ENCODE measurements around the gene SGO1.
"Not testable (repeated sequence)": the region's sequence is repeated elsewhere in the genome, so short reads cannot be mapped to it uniquely, and the experiment has no call there.

Gene SGO1

GRCh38 chr3:20185679-20186599 is at the start of gene SGO1:
Gene SGO1 (minus strand): TSS chr3:20186206. CDS start chr3:20184027, 2,179 bp downstream.
- Histone ChIP-seq H3K27me3 (ENCODE audit: control insufficient read depth in 1 of 2, insufficient read depth in 2 of 2, low read length in 2 of 2) (no peaks in the 10 kb centered on the region), H3K4me3 (ENCODE audit: low read depth in 1 of 2, low read length in 2 of 2) (peak within 1 kb of the TSS; percentile 85 to 89), H3K4me1 (ENCODE audit: control insufficient read depth in 1 of 2, insufficient read depth in 2 of 2, low read length in 2 of 2) (peaks cover 12 to 17% of the 10 kb centered on the region in 2 donors), H3K36me3 (ENCODE audit: control insufficient read depth in 1 of 2, insufficient read depth in 2 of 2, low read length in 2 of 2) (no peaks in the 10 kb centered on the region), H3K27ac (ENCODE audit: low read depth, low read length) (peak within 1 kb of the TSS; percentile 64), H3K9ac (ENCODE audit: low read depth in 1 of 2, low read length in 2 of 2) (peak within 1 kb of the TSS; percentile 85 to 89), H3K9me3 (ENCODE audit: control insufficient read depth in 1 of 2, low read length in 2 of 2) (no peaks in the 10 kb centered on the region)

DNA sequence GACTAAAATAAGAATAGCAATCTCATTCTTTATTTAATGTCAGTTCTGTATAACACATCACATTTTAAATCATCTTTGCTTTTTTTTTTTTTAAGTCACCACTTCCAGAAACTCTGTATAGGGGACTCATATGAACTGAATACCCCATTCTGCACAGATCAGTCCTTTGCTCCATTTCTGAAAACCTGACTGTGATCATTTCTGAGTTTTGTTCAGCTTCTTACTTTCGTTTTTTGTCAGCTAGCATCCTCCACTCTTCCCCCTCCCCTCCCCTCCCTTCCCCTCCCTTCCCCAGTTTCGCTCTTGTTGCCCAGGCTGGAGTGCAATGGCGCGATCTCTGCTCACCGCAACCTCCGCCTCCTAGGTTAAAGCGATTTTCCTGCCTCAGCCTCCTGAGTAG is 49.8 kb upstream of the SGO1 start:
- Histone ChIP-seq H3K27ac (ENCODE audit: low read depth, low read length) (no peak overlapping the region), H3K4me1 (ENCODE audit: control insufficient read depth in 1 of 2, insufficient read depth in 2 of 2, low read length in 2 of 2) (peaks cover 0 to 7% of the 10 kb centered on the region in 2 donors), H3K27me3 (ENCODE audit: control insufficient read depth in 1 of 2, insufficient read depth in 2 of 2, low read length in 2 of 2) (no peaks in the 10 kb centered on the region), H3K9ac (ENCODE audit: low read depth in 1 of 2, low read length in 2 of 2) (no peak overlapping the region), H3K4me3 (ENCODE audit: low read depth in 1 of 2, low read length in 2 of 2) (no peak overlapping the region), H3K36me3 (ENCODE audit: control insufficient read depth in 1 of 2, insufficient read depth in 2 of 2, low read length in 2 of 2) (no peaks in the 10 kb centered on the region), H3K9me3 (ENCODE audit: control insufficient read depth in 1 of 2, low read length in 2 of 2) (no peaks in the 10 kb centered on the region)

GRCh38 chr3:20232906-20233780 is 47.1 kb upstream of the SGO1 start:
- Histone ChIP-seq H3K27ac (ENCODE audit: low read depth, low read length) (no peak overlapping the region), H3K4me1 (ENCODE audit: control insufficient read depth in 1 of 2, insufficient read depth in 2 of 2, low read length in 2 of 2) (peaks cover 0 to 7% of the 10 kb centered on the region in 2 donors), H3K4me3 (ENCODE audit: low read depth in 1 of 2, low read length in 2 of 2) (no peak overlapping the region), H3K9ac (ENCODE audit: low read depth in 1 of 2, low read length in 2 of 2) (no peak overlapping the region), H3K27me3 (ENCODE audit: control insufficient read depth in 1 of 2, insufficient read depth in 2 of 2, low read length in 2 of 2) (no peaks in the 10 kb centered on the region), H3K9me3 (ENCODE audit: control insufficient read depth in 1 of 2, low read length in 2 of 2) (no peaks in the 10 kb centered on the region), H3K36me3 (ENCODE audit: control insufficient read depth in 1 of 2, insufficient read depth in 2 of 2, low read length in 2 of 2) (no peaks in the 10 kb centered on the region)

GRCh38 chr3:20230954-20231353 is 44.9 kb upstream of the SGO1 start:
- H3K9me3 ChIP-seq (ENCODE audit: control insufficient read depth in 1 of 2, low read length in 2 of 2), result no peaks in the 10 kb centered on the region
- no peak overlapping the region for H3K9ac ChIP-seq (ENCODE audit: low read depth in 1 of 2, low read length in 2 of 2)
- no peaks in the 10 kb centered on the region for H3K36me3 ChIP-seq (ENCODE audit: control insufficient read depth in 1 of 2, insufficient read depth in 2 of 2, low read length in 2 of 2)
- no peaks in the 10 kb centered on the region for H3K27me3 ChIP-seq (ENCODE audit: control insufficient read depth in 1 of 2, insufficient read depth in 2 of 2, low read length in 2 of 2)
- no peak overlapping the region for H3K4me3 ChIP-seq (ENCODE audit: low read depth in 1 of 2, low read length in 2 of 2)
- no peak overlapping the region for H3K27ac ChIP-seq (ENCODE audit: low read depth, low read length)
- no peaks in the 10 kb centered on the region for H3K4me1 ChIP-seq (ENCODE audit: control insufficient read depth in 1 of 2, insufficient read depth in 2 of 2, low read length in 2 of 2)

DNA sequence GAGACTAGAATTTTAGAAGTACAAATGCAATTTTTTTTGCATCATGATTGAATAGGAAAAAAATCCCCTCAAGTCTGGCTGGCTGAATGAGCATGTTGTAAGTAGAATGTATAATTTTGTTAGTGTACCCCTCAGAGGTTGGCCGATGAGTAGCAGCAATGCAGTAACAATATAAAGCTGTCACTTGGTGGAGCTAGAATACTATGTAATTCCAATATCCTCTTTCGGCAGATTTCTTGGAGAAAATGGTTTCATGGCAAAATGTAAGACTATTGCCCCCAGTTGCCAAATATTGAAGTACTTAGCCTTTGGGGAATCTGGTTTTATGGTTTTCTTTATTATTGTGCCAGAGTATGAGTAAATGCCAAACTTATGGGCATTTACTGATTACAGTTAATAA is 39.8 kb upstream of the SGO1 start:
- Histone ChIP-seq H3K36me3 (ENCODE audit: control insufficient read depth in 1 of 2, insufficient read depth in 2 of 2, low read length in 2 of 2) (no peaks in the 10 kb centered on the region), H3K27me3 (ENCODE audit: control insufficient read depth in 1 of 2, insufficient read depth in 2 of 2, low read length in 2 of 2) (no peaks in the 10 kb centered on the region), H3K27ac (ENCODE audit: low read depth, low read length) (no peak overlapping the region), H3K4me1 (ENCODE audit: control insufficient read depth in 1 of 2, insufficient read depth in 2 of 2, low read length in 2 of 2) (no peaks in the 10 kb centered on the region), H3K9me3 (ENCODE audit: control insufficient read depth in 1 of 2, low read length in 2 of 2) (no peaks in the 10 kb centered on the region), H3K4me3 (ENCODE audit: low read depth in 1 of 2, low read length in 2 of 2) (no peak overlapping the region), H3K9ac (ENCODE audit: low read depth in 1 of 2, low read length in 2 of 2) (no peak overlapping the region)

DNA sequence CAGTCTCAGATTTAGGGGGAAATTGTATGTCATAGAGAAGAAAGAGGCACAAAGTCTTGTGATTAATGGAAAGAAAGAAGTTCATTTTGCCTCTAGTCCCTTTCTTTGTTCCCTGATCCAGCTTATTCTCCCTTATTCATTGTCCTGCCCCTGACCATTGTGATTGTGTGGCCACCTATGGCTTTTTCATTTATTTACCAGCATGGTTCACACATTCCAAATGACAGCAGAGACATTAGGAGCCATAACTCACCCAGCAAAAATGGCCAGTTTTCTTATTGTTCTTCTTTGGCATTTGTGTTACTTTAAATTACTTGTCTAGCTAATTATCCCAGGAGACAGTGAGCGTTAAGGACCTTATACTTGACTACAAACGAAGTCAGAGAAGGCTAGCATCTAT is 36.3 kb upstream of the SGO1 start:
- H3K27ac ChIP-seq (ENCODE audit: low read depth, low read length), result no peak overlapping the region
- no peaks in the 10 kb centered on the region for H3K4me1 ChIP-seq (ENCODE audit: control insufficient read depth in 1 of 2, insufficient read depth in 2 of 2, low read length in 2 of 2)
- no peak overlapping the region for H3K4me3 ChIP-seq (ENCODE audit: low read depth in 1 of 2, low read length in 2 of 2)
- H3K27me3 ChIP-seq (ENCODE audit: control insufficient read depth in 1 of 2, insufficient read depth in 2 of 2, low read length in 2 of 2), result no peaks in the 10 kb centered on the region
- no peaks in the 10 kb centered on the region for H3K36me3 ChIP-seq (ENCODE audit: control insufficient read depth in 1 of 2, insufficient read depth in 2 of 2, low read length in 2 of 2)
- no peaks in the 10 kb centered on the region for H3K9me3 ChIP-seq (ENCODE audit: control insufficient read depth in 1 of 2, low read length in 2 of 2)
- H3K9ac ChIP-seq (ENCODE audit: low read depth in 1 of 2, low read length in 2 of 2), result no peak overlapping the region

DNA sequence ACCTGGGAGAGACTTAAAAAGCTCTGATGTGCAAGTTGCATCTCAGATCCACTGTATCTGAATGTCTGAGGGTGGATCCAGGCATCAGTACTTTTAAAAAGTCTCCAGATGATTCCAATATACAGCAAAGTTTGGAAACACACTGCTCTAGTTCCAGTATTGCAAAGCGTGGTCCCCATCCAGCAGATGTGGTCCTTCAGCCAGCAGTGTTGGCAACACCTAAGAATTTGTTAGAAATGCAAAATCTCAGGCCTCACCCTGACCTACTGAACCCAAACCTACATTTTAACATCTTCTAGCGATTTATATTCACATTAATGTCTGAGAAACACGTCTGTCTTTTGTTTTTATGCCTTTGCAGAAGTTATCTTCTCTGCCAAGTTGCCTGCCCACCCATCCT is 32.2 kb upstream of the SGO1 start:
- no peaks in the 10 kb centered on the region for H3K36me3 ChIP-seq (ENCODE audit: control insufficient read depth in 1 of 2, insufficient read depth in 2 of 2, low read length in 2 of 2)
- no peaks in the 10 kb centered on the region for H3K9me3 ChIP-seq (ENCODE audit: control insufficient read depth in 1 of 2, low read length in 2 of 2)

DNA sequence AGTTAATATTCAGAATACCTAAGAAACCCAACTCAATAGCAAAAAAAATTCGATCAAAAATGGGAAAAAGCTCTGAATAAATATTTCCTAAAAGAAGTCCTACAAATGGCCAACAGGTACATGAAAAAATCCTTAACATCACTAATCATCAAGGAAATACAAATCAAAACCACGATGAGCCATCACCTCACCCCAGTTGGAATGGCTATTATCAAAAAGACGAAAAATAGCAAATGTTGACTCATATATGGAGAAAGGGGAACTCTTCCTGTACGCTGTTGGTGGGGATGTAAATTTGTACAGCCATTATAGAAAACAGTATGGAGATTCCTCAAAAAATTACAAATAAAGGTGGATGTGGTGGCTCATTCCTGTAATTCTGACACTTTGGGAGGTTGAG is 29.6 kb upstream of the SGO1 start:
- Histone ChIP-seq H3K9ac (ENCODE audit: low read depth in 1 of 2, low read length in 2 of 2) (no peak overlapping the region), H3K36me3 (ENCODE audit: control insufficient read depth in 1 of 2, insufficient read depth in 2 of 2, low read length in 2 of 2) (no peaks in the 10 kb centered on the region), H3K4me3 (ENCODE audit: low read depth in 1 of 2, low read length in 2 of 2) (no peak overlapping the region), H3K27me3 (ENCODE audit: control insufficient read depth in 1 of 2, insufficient read depth in 2 of 2, low read length in 2 of 2) (no peaks in the 10 kb centered on the region), H3K27ac (ENCODE audit: low read depth, low read length) (no peak overlapping the region), H3K4me1 (ENCODE audit: control insufficient read depth in 1 of 2, insufficient read depth in 2 of 2, low read length in 2 of 2) (no peaks in the 10 kb centered on the region), H3K9me3 (ENCODE audit: control insufficient read depth in 1 of 2, low read length in 2 of 2) (no peaks in the 10 kb centered on the region)

More for the DNA sequence above, 32.2 kb upstream of the SGO1 start:
- Histone ChIP-seq H3K4me3 (ENCODE audit: low read depth in 1 of 2, low read length in 2 of 2) (no peak overlapping the region), H3K27me3 (ENCODE audit: control insufficient read depth in 1 of 2, insufficient read depth in 2 of 2, low read length in 2 of 2) (no peaks in the 10 kb centered on the region), H3K27ac (ENCODE audit: low read depth, low read length) (no peak overlapping the region), H3K4me1 (ENCODE audit: control insufficient read depth in 1 of 2, insufficient read depth in 2 of 2, low read length in 2 of 2) (no peaks in the 10 kb centered on the region), H3K9ac (ENCODE audit: low read depth in 1 of 2, low read length in 2 of 2) (no peak overlapping the region)

GRCh38 chr3:20213491-20213890 is 27.5 kb upstream of the SGO1 start:
- not testable (repeated sequence) for H3K9me3 ChIP-seq (ENCODE audit: control insufficient read depth in 1 of 2, low read length in 2 of 2); H3K36me3 ChIP-seq (ENCODE audit: control insufficient read depth in 1 of 2, insufficient read depth in 2 of 2, low read length in 2 of 2); H3K4me1 ChIP-seq (ENCODE audit: control insufficient read depth in 1 of 2, insufficient read depth in 2 of 2, low read length in 2 of 2); H3K4me3 ChIP-seq (ENCODE audit: low read depth in 1 of 2, low read length in 2 of 2); H3K27ac ChIP-seq (ENCODE audit: low read depth, low read length); H3K9ac ChIP-seq (ENCODE audit: low read depth in 1 of 2, low read length in 2 of 2); H3K27me3 ChIP-seq (ENCODE audit: control insufficient read depth in 1 of 2, insufficient read depth in 2 of 2, low read length in 2 of 2)

DNA sequence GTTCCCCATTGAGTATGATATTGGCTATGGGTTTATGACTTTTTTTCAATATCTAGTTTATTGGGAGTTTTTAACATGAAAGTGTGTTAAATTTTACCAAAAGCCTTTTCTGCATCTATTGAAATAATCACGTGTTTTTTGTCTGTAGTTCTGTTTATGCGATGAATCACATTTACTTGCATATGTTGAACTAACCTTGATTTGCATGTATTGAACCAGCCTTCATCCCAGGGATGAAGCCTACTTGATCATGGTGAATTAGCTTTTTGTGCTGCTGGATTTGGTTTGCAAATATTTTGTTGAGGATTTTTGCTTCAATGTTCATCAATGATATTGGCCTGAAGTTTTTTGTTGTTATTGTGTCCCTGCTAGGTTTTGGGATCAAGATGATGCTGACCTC is 21.9 kb upstream of the SGO1 start:
- H3K4me1 ChIP-seq (ENCODE audit: control insufficient read depth in 1 of 2, insufficient read depth in 2 of 2, low read length in 2 of 2); H3K9ac ChIP-seq (ENCODE audit: low read depth in 1 of 2, low read length in 2 of 2): not testable (repeated sequence)

More for the DNA sequence above, 21.9 kb upstream of the SGO1 start:
- not testable (repeated sequence) for H3K27ac ChIP-seq (ENCODE audit: low read depth, low read length); H3K9me3 ChIP-seq (ENCODE audit: control insufficient read depth in 1 of 2, low read length in 2 of 2); H3K36me3 ChIP-seq (ENCODE audit: control insufficient read depth in 1 of 2, insufficient read depth in 2 of 2, low read length in 2 of 2); H3K27me3 ChIP-seq (ENCODE audit: control insufficient read depth in 1 of 2, insufficient read depth in 2 of 2, low read length in 2 of 2); H3K4me3 ChIP-seq (ENCODE audit: low read depth in 1 of 2, low read length in 2 of 2)
